Measurements from ENCODE around the gene PDC.
"Not testable (repeated sequence)": the region's sequence is repeated elsewhere in the genome, so short reads cannot be mapped to it uniquely, and the experiment has no call there.

Gene PDC

GRCh38 chr1:186465946-186466345 is 5.0 kb upstream of the PDC start:
- TF ChIP-seq ZFX (IDR thresholded peaks at IDR 0.05; ENCODE audit: borderline replicate concordance) (no peak), CTCF (IDR thresholded peaks at IDR 0.05) (no peak)
- no peak overlapping the region for H3K27ac ChIP-seq

DNA sequence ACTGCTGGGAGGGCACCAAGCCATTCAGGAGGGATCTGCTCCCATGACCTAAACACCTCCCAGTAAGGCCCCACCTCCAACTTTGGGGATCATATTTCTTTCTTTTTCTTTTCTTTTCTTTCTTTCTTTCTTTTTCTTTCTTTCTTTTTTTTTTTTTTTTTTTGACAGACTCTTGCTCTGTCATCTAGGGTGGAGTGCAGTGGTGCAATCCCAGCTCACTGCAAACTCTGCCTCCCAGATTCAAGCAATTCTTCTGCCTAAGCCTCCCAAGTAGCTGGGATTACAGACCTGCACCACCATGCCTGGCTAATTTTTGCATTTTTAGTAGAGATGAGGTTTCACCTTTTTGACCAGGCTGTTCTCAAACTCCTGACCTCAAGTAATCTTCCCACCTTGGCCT is 4.6 kb upstream of the PDC start:
- H3K27ac ChIP-seq, result not testable (repeated sequence)

GRCh38 chr1:186463926-186464325 is 3.0 kb upstream of the PDC start:
- no peak overlapping the region for H3K27ac ChIP-seq
- TF ChIP-seq ZFX (IDR thresholded peaks at IDR 0.05; ENCODE audit: borderline replicate concordance) (no peak), CTCF (IDR thresholded peaks at IDR 0.05) (no peak)

DNA sequence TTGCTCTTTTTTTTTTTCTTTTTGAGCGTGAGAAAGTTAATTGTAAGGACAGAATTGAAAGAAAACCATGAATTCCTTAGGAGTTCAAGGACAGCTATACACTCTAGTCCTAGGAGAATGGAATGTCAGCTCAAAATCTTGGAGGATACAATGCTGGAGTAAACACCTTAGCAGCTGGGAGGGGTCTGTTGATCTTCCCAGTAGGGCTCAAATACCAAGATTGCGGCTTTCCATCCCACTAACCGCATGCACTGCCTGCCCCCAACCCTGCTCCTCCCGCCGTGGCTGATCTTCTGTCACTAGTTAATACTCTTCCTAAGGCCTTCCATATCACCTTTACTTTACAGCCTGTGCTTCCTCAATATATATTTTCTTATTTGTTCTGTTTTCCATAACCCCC is 2.6 kb upstream of the PDC start:
- no peak overlapping the region for H3K27ac ChIP-seq
- no peak for TF ChIP-seq CTCF (IDR thresholded peaks at IDR 0.05)
- TF ChIP-seq ZFX (IDR thresholded peaks at IDR 0.05; ENCODE audit: borderline replicate concordance), result no peak

- not testable (repeated sequence) for H3K27ac ChIP-seq
These were observed 1.8 kb downstream of the PDC start for GRCh38 chr1:186459161-186459560.

DNA sequence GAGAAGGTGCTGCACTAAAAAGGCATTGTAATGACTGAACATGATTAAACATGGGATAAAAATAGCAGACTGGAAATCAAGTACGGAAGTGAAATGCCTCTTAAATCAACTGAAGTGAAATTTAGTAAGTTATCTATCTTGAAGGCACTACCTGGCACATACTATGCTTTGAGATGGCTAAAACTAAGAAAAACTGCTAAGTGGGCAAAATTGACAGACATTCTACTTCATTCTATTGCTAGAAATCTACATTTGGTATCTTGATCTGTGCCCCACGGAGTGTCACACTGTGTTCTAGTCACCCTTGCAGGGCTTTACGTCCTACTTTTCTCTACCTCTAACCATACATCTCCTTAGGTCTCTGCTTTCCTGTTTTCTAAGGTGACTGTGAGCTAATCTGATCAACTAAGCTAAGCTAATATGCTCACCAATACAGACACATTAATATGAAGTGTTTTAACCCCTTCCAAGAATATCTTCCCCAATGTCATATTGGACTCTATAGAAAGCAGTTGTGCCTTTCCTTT is 4.1 kb downstream of the PDC start:
- H3K27ac ChIP-seq, result no peak overlapping the region
- no peak for TF ChIP-seq CTCF (IDR thresholded peaks at IDR 0.05)
- TF ChIP-seq ZFX (IDR thresholded peaks at IDR 0.05; ENCODE audit: borderline replicate concordance), result no peak

- TF ChIP-seq ZFX (IDR thresholded peaks at IDR 0.05; ENCODE audit: borderline replicate concordance) (no peak), CTCF (IDR thresholded peaks at IDR 0.05) (no peak)
- H3K27ac ChIP-seq, result no peak overlapping the region
These were observed 5.9 kb downstream of the PDC start for GRCh38 chr1:186454981-186455380.

DNA sequence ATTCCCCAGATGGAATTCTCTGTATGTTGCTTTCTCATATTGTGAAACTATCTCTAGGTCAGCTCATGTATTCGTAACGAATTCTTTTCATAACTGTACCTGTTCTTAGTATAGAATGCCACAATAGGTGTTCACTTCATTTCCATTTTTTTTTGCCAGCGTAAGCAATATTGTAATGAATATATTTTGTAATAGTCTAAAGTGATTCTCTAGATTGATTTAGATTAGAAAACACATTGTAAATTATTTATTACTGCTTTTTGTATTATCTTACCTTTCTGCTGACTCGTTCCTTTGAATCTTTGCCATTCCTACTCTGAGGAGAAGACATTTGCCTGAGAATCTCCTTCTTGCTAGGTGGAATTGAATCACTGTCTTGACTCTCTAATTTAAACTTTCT is 14.8 kb downstream of the PDC start:
- no peak overlapping the region for H3K27ac ChIP-seq
- TF ChIP-seq CTCF (IDR thresholded peaks at IDR 0.05) (no peak), ZFX (IDR thresholded peaks at IDR 0.05; ENCODE audit: borderline replicate concordance) (no peak)

All from 22Rv1 (cell line).